Stimulated activated CD8-positive, alpha-beta memory T cell treated with anti-CD3 and anti-CD28 coated beads, Interleukin-2, amount 100 ng/mL, for 1 hour (primary cell): ENCODE data around the gene CLSTN3.
A peak's percentile ranks its signal among the peaks of the same experiment; 100 is the strongest.
"Not testable (repeated sequence)": the region's sequence is repeated elsewhere in the genome, so short reads cannot be mapped to it uniquely, and the experiment has no call there.

Experiments
- DNase-seq, 2 donors: peaks; one replicate each; pipeline ENCODE4 v3.0.0-alpha.2; 2020; ENCODE audit warnings: low read depth in 2 of 2

The CLSTN3 gene

DNA sequence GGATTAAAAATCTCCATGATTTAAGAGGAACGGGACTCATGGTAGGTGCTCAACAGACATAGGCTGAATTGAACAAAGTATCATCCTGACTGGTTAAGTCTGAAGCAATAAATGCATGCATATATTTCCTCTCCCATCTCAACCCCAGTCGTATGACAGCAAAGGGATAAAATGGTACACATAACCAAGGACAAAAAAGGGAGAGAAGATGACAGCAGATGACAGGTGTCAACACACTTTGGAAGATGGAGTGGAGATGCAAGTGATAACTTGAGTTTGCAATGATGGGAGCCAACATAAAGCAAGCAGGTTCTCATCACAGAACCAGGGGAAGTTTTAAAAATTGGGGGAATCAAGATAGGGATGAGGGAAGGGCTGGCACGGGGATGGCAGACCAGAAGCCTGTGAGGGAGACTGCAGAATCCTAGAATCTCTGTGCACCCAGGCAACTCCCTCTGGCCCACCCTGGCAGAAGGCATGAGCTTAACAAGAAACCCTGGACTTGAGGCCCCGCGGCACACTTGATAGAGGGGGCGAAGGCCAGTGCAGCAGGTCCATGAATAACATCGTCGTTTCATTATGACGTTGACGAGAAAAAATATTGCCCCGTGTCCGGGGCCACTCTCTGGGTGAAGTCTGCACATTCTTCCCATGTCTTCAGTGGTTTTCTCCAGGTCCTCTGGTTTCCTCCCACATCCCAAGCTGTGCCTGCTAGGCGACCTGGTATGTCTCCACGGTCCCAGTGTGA lies 26.2 kb upstream of the CLSTN3 start:
- no peak for DNase-seq

DNA sequence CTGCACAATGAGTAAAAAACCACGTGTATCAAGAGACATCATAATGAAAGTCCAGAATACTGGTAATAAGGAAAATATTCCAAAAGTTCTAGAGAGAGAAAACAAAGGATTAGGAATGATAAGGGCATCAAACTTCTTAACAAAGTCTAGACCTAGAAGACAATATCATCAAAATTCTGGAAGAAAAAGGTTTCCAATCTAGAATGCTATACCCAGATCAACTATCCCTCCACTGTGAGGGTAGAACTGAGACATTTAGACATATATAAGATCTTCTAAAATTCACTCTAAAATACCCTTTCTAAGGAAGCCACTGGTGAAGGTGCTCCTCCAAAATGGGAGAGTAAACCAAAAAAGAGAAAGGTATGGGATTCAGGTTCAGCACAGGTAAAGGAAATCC lies 24.1 kb upstream of the CLSTN3 start:
- no peak for DNase-seq

DNA sequence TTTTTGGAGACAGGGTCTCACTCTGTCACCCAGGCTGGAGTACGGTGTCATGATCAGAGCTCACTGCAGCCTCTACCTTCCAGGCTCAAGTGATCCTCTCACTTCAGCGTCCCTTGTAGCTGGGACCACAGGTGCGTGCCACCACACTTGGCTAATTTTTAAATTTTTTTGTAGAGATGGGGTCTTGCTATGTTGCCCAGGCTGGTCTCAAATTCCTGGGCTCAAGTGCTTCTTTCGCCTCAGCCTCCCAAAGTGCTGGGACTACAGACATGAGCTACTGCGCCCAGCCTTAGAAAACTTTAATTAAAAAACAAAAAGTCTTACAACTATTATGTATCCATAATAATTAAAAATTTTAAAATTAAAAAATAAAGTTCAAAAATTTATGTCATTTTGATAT lies 23.0 kb upstream of the CLSTN3 start:
- not testable (repeated sequence) for DNase-seq

GRCh38 chr12:7107636-7108002 lies 22.6 kb upstream of the CLSTN3 start:
- DNase-seq: no peak

DNA sequence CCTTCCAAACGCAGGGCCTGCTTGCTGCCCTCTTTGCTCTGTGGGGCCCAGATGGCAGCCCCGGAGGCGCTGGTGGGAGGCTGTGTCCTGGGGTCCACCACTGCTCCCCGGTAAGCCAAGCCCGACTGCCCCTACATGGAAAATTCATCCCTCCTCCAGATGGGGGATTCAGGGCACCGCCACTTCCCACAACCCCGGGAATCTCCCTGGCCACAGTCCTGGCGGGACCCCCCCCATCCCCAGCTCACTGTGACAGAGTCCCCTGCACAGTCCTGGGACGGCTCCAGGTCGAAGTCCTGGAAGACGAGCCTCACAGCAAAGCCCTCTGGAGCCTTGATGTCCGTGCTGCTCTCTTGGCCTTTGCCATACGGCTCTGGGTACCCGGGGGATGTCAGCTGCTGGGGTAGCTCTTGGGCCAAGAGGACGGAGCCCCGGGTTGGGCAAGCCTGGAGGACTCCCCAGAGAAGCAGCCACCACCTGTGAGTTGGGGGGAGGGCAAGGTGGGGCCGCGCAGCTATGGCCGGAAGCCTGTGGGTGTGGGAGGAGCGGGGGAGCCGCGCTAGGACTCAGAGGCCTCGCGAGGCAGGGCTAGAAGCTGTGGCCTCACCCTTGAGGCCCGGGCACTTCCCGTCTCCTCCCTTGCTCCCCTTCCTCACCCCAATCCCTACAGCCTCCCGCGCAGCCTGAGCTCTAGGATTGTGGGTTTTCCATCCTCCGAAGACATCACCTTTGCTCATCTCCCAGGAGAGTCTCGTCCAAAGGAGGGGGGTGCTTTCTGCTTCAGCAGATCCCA lies 22.0 kb upstream of the CLSTN3 start:
- peak; percentile 36 to 46 for DNase-seq

GRCh38 chr12:7108796-7109571 lies 21.2 kb upstream of the CLSTN3 start, which contains the start of gene C1RL:
Gene C1RL (minus strand): TSS chr12:7109214. CDS start chr12:7109180, 34 bp downstream.
- DNase-seq: peak; percentile 57

GRCh38 chr12:7109572-7109920 lies 20.6 kb upstream of the CLSTN3 start:
- no peak for DNase-seq

DNA sequence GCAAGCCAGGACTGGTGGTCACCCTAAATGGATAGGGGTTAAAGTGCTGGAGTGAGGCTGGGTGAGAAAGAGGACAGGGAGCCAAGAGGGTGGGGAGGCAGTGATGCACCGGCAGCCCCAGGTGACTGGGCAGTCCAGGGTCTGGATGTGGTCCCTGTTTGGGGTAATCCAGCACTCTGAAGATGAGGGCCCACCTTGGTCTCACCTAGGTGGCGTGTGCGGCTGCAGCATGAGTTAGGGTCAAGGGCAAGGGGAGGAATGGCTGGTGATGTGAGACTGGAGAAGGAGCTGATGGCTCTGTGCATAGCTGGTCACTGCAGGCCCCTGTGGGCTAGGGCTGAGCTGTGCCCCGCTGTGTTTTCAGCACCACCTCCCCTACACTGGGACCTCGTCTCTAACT lies 19.5 kb upstream of the CLSTN3 start:
- no peak for DNase-seq

DNA sequence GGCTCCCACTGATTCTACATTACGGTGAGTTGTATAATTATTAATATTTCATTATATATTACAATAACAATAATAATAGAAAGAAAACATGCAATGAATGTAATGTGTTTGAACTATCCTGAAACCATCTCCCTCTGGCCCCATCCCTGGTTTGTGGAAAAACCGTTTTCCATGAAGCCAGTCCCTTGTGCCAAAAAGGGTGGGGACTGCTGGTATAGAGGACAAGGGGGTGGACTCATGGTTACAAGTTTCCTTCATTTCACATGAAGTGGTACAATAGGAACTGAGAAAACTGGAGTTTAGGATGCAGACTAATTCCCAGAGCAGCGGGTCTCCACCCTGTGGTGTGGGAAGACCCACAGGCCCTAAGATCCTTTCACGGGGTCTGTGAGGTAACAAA lies 18.1 kb upstream of the CLSTN3 start:
- DNase-seq: no peak

DNA sequence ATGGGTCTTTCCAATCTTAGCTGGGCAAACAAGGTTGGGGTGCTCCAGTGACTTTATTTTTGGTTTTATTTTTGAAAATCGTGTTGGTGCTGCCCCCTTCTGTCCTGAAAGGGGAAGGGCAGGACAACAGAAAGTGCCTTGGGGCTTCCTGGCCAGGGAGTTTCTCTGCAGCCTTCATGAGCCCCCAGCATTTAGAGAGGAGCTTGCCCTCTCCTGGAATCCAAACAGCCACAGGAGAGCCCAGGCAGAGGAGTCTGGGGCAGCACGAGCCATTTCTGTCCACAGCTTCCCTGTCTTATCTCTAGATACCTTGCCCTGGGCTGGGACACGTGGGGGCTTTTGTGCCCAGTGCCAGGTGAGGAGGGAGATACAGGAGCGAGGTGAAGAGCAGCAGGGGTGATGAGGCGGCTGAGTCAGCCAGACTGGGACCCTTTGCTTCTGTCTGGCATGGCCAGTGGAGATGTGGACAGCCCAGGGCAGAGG lies 16.7 kb upstream of the CLSTN3 start:
- no peak for DNase-seq

DNA sequence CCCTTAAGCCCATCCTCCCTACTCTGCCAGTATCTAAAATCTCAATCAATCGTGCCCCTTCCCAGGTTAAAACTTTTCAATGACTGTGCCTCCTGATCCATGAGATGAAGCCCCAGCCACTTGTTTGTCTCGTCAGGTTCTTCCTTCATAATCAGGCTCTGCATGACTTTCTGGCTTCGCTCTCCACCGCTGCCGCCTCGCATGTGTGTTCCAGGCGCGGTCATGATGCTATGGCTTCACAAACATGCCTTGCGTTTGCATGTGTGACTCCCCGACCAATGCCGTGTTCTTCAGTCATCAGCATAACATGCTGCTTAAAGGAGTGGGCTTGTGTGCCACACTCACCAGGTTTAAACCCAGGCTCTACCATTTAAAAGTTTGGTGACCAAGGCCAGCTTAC lies 16.2 kb upstream of the CLSTN3 start:
- no peak for DNase-seq

DNA sequence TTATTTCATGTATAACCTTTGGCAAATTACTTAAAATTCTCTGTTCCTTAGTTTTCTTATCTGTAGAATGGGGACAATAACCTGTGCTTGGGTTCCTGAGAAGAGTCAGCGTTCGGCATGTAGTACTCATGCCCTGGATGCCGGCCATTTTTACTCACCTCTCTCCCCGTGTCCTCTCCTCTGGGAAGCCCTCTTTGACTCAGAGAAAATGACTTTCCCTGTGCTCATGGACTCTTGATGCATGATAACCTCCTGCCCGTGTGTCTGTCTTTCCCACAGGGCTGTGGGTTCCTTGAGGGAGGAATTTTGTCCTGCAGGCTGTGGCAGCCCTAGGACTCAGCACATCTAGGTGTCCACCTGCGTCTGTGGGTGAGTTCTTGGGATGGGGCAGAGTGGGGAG lies 15.3 kb upstream of the CLSTN3 start:
- DNase-seq: no peak

DNA sequence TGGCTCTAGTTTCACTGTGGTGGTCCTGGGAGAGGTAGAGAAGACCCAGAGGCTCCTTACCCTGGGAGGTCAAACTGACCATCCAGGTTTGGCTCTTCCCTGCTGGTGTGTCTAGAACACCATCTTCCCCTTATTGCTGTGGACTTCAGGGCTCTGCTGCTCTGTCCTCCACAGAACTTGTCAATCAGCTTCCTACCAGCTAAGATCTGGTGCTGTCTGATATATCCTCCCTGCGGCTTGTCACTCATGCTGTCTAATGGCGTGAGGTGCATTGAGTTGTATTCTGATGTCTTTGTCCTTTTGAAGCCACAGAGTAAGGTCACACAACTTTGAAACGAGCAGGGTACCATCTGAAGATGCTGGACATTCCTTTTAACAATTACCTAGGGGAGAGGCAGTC lies 14.0 kb upstream of the CLSTN3 start:
- no peak for DNase-seq

DNA sequence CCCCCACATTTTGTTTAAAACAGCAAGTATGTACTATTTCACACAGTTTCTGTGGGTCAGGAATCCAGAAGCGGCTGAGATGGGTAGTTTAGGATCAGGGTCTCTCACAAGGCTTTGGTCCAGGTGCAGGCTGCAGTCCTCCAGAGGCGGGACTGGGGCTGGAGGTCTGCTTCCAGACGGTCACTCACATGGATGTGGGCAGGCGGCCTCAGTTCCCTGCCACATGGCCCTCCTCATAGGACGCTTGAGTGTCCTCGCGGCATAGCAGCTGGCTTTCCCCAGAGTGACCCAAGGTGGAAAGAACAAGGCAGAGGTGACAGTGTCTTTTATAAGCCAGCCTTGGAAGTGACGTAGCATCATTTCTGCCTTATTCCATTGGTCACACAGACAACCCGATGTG lies 13.3 kb upstream of the CLSTN3 start:
- DNase-seq: no peak

GRCh38 chr12:7117670-7118069 lies 12.5 kb upstream of the CLSTN3 start:
- no peak for DNase-seq

DNA sequence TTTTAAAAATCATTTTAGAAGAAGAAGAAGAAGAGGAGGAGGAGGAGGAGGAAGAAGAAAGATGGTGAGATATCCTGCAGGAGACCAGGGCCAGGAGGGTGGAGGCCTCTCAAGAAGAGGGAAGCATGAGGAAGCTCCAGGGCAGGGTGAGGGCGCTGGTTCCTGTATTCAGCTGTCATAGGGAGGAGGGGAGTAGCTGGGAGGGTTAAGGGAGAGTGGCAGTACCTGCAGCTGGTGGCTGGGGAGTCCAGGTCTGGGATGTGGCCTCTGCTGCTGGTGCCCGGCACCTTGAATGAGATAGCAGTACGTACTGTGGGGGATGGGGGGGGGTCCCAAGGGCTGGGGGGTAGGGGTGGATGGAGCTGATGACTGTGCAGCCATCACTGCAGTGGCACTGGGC lies 11.3 kb upstream of the CLSTN3 start:
- DNase-seq: no peak

DNA sequence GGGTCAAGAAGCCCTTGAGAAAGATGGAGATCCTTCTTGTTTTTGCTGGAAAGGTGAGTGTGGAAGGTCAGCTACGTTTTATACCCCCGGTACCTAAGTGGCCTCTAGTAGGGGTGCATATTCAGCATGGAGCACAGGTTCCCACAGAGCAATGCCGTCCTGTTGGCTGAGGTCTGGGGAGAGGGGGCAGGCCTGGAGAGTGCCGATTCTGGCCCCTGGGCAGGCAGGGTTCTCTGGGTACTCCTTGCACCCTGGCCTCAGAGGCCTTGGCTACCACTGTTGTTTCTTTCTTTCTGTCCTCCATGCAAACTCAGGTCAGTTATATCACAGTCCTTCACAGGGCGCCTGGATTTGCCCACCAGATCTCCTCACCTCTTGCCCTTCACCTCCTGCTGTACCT lies 10.0 kb upstream of the CLSTN3 start:
- DNase-seq: no peak

GRCh38 chr12:7121324-7121723 lies 8.8 kb upstream of the CLSTN3 start:
- DNase-seq: no peak

DNA sequence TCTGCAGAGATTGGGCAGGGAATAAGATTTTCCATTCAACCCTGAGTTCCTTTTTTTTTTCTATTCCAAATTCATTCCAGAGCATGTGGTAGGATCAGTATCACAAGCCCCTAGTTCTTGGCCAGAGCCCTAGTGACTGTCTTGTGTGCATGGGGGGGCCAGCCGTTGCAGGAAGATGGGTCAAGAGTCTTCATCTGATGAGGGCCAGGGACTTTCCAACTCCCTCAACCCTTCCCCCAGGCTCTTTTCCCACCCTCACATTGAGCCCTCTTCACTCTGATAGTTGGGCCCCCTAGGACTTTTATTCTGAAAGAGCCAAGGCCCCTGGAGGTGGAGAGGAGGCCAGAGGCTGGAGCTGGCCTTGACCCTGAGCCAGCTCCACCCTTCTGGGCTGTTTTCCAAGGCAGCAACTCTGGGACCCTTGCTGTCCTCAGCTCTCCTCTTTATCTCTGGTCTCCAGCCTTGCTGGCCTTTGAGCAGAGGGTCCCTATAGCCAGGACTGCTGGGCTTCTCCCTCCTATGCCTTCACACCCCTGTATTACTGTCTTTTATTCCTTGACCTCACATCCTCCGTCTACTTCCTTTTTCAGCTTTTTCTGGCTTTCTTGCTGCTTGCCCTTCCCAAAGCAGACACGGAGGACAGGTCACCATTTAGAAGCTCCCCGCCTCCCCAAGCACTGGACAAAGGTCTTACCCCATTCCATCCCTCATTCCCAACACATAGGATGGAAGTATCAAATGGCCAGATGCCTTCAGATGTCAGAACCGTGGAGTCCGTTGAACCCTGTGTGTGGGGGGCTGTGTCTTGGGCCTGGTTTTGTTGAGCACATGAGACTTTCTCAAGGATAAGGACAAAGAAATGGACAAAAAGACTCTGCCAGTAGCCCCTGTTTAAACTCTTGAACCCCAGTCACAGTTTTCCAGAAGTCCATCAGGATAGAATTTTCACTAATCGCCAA lies 7.1 kb upstream of the CLSTN3 start:
- DNase-seq: no peak

- DNase-seq: no peak
Observed at GRCh38 chr12:7123806-7124522, 6.2 kb upstream of the CLSTN3 start.
